Hematopoietic multipotent progenitor cell (in vitro differentiated cells): ENCODE data around the gene NSD2. TPM values are rescaled to one million over a fixed set of nuclear protein-coding genes. Genes with fewer than 3 reads are reported as not detected.
A peak's percentile ranks its signal among the peaks of the same experiment; 100 is the strongest.
"Not testable (repeated sequence)": the region's sequence is repeated elsewhere in the genome, so short reads cannot be mapped to it uniquely, and the experiment has no call there.

ENCODE experiments used
- DNase-seq, 3 donors: peaks; one replicate each; pipeline ENCODE4 v3.0.0-alpha.2; 2011 to 2015; ENCODE audit warnings: low read depth in 2 of 3, low spot score in 2 of 3
- total RNA-seq: library from RNA; depleted of rRNA; stranded (reverse); fragments of >200 nt; gene quantifications from one replicate; pipeline ENCODE4 v1.2.3, GENCODE V29; 2012

The NSD2 gene
- total RNA-seq, 1 donor, result 41.7 TPM

DNA sequence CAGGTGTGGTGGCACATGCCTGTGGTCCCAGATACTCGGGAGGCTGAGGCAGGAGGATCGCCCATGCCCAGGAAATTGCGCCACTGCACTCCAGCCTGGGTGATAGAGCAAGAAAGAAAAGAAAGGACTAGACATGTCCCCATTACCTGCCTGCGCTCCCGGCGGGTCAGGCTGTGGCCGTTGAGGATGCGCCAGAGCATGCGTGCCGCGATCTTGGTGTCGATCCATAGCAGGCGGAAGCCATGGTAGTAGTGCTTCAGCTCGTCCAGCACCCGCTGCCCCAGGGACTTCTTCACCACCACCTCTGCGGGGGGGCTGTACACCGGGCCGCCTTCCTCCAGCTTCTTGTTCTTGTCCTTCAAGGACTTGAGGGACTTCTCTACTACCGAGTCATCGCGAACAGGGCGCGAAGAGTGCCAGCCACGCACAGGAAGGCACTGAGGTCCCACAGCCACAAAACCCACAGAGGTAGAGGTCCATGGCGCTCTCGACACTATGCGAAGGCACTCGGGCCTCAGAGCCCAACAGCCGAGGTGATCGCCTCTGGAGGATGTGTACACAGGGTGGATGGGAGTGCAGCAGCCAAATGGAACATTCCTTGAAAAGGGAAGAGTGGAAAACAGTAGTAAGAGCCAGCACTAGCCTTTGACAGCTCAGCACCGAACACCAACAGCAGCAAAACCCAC lies 29.8 kb upstream of the NSD2 start:
- no peak for DNase-seq

DNA sequence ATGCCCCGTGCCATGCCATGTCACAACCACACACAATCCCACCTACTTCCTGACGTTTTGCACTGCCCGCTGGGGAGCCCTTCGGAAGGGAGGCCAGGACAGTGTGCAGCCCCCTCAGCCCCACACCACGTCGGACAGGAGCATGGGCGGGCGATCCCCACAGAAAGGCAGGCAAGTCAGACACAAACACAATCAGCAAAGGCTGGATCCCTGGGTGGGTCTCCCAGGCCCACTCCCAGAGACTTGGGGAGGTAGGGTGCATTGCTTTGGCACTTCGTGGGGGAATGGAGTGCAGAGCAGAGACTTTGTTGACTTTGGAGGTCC lies 29.3 kb upstream of the NSD2 start:
- no peak for DNase-seq

DNA sequence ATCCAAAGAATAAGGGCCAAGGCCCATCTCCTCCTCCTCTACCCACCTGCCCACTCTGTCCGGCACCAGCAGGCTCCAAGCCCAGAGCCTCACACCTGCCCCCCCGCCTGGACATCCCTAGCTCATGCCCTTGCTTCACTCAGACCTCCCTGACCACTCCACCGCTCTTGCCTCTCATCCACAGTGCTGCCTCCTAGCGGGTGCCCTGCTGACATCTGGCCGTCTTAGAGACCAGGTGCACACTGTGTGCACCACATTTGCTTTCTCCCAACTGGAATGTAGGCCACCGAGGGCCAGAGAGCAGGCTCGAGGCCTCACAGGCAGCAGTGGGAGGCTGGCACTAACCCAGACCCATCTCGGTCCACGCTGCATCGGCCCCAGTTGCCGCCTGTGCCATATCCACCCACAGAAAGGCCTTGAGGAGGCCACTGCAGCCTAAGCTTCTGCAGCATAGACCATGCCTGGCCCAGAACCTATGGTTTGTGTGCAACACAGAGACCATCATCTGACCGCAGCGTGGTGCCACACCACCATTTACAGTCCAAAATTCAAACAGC lies 28.8 kb upstream of the NSD2 start:
- no peak for DNase-seq

DNA sequence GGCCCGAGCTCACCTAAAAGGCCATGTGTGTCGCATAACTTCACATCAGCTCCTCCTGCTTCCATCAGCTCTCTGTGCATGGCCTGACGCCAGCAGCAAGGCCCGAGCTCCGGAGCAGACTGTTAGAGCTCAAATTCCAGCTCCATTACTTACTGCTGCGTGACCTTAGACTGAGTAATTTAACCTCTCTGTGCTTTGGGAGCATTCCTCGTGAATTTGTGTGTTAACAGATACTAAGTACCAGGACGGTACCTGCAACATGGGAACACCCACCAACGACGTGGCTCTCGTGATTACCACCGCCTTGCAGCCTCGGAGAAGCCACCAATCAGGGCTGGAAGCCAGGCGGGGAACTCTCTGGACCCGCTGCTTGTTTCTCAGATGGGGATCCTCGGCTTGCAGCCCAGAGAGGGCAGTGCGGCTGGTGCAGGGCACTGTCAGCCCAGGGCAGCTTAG lies 28.2 kb upstream of the NSD2 start:
- DNase-seq, result no peak

DNA sequence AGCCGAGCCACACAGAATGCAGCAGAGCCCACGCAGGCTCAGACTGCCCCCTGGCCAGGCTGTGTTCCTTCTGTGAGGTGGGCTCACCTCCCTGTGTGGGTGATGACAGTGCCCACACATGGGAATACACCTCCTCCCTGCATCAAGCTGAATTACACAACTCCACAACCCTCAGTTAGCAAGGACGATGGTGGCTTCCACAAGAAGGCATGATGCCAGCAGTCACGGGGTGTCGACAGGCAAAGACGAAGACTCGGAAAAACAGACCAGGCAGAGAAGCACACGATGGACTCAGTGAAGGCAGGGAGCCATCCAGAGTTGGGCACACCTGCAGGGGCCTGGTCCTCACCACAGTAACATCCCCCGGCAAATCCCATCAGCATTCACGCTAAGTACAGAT lies 27.3 kb upstream of the NSD2 start:
- no peak for DNase-seq

DNA sequence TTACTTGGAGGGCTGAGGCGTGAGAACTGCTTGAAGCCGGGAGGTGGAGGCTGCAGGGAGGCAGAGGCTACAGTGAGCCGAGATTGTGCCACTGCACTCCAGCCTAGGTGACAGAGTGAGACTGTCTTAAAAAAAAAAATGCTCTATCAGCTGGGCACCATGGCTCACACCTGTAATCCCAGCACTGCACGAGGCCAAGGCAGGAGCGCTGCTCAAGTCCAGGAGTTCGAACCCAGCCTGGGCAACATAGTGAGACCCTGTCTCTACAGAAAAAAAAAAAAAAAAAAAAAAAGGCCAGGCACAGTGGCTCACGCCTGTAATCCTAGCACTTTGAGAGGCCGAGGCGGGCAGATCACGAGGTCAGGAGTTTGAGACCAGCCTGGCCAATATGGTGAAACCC lies 26.6 kb upstream of the NSD2 start:
- not testable (repeated sequence) for DNase-seq

DNA sequence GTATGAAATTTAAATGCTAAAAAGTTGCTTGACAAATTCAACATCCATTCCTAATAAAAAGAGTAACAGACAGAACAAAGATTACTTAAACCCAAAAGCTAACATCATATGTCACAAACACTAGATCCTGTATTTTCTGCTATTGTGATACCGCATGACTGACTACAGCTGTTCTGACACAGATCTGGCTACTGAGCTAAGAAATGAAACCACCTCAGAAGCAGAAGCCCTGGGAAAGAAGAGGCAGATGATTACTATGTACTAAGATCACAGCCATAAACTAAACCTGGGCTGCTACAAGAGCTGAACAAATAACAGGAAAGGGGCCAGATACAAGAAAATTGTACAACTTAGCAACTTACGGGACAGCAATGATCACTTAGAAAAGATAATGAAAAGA lies 24.6 kb upstream of the NSD2 start:
- DNase-seq, result no peak

DNA sequence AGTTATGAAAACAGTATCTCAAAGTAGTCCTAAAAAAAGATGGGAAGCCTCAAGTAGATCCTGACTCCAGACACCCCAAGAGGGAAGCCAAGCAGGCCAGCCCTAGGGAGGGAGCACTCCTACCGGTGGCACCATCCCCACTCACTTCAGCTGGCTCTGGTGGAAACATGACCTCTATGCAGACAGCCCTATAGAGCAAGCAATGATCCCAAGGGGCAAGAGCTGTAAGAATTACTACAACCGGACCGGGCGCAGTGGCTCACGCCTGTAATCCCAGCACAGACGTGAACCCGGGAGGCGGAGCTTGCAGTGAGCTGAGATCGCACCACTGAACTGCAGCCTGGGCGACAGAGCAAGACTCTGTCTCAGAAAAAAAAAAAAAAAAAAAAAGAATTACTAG lies 20.9 kb upstream of the NSD2 start:
- no peak for DNase-seq

DNA sequence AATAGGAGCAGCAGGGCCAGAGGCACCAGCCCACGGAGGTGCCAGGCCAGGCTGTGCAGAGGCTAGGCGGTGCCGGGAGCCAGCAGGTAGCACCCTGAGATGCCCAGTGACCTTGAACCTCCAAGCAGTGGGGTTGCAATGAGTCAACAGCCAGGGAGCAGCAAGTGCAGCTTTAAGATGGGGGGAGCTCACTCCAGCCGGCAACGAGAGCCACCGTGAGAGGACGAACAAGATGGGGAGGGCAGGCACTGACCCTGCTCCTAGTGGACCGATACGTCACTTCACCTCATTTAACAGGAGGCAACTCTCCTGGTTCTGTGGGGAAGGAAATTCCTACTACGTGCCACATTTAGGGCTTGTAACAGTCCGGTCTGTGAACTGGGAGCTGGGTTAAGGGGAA lies 20.0 kb upstream of the NSD2 start:
- no peak for DNase-seq

DNA sequence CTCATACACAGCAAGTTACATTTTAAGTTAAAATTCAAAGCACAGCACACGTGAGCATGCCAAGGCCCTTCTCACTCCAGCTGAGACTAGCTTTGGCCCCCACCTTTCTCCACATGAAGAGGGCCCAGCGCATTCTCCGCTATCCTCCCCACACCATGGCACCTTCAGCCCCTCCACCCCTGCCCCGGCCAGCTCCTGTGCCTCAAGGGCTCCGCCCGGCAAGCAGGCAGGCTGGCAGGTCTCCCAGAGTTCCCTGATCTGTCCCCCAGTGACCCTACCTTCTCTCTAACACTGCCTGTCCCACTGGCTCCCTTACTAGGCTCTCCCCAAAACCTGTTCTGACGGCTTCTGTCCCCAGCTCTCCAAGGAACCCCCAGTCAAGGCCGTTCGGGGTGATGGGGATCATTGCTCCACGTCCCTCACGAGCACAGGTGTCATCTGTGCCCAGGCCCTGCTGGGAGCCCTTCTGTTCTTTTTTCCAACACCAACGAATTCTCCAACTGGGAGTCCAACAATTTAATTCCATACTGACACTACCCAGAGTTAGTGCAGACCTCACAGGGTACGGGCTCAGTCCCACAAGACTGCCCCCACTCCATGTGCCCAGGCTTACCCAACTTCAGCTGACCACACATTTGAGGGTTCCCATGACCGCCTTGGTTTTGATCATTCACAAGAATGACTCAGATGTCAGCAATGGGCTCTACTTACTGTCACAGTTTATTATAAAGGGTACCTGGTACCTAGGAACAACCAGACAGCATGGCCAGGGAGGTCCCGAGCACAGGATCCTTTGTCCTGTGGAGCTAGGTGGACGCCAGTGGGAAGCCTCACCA lies 19.4 kb upstream of the NSD2 start:
- DNase-seq, result no peak

DNA sequence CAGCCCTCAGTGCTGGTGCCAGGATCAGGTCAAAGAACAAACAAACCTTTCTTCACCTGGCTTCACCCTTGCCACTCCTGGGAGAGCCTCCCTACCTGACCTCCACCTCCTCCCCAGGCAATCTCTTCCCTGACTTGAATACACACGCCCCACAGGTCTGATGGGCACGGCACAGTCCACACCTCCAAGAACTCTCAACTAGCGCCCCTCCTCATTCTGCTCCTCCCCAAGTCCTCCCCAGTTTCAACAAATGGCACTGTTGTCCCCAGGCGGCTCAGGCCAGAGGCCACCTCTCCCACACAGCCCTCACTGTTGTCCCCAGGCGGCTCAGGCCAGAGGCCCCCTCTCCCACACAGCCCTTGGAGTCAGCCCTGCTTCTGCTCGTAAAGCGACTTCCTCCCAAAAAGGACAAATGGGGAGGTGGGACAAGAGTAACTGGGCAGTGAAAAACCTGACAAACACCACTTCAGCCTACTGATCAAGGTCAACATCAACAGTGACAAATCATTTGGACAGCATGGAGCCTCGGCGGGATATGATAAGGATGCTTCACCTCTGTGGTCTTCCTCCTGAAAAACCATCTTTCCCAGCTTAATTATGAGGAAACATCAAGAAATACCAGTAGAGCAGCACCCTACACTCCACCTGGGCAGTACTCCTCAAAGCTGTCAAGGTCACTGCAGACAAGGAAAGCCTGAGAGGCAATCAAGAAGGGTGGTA lies 18.1 kb upstream of the NSD2 start:
- DNase-seq, result no peak

DNA sequence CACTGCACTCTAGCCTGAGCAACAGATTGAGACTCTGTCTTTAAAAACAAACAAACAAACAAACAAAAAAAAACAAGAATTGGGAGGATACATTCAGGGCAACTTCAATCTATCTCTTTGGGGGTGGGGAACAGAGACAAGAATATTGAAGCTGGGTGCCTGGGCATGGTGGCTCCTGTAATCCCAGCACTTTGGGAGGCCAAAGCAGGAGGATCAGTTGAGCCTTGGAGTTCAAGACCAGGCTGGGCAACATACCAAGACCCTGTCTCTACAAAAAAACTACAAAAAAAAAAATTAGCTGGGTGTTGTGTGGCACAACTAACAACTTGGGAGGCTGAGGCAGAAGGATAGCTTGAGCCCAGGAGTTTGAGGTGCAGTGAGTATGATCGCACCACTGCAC lies 16.4 kb upstream of the NSD2 start:
- no peak for DNase-seq

DNA sequence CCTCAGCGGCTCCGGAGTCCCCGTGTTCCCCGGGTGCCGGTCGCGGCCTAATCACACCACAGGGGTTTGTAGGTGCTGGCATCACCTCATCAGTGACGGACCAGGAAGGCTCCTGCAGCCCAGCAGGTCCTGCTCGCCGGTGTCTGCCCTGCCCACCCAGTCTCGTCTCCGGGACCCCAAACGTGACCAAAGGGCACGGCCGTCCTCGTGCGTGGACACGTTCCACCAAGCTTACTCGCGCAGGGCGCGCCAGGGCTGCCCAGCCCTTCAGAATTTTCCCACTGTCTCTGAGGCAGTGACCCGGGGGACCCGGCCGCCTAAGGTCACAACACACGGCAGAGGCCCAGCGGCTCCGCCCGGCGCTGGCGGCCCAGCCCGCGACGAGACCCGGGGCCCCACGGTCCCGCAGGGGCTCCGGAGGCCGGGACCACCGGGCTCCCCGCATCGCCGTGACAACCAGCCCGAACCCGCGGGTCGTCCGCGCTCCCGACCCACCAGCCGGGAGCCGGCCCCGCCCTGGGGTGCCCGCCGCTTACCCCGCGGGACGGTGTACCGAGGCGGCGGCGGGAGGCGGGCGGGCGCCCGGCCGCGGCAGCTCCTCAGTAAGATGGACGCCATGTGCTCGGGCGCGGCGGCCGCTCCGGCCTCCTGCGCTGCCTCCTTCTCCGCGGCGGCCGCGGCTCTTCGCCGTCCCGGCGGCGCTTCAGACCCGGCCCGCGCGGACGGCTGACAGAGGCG lies 15.7 kb upstream of the NSD2 start:
- no peak for DNase-seq

DNA sequence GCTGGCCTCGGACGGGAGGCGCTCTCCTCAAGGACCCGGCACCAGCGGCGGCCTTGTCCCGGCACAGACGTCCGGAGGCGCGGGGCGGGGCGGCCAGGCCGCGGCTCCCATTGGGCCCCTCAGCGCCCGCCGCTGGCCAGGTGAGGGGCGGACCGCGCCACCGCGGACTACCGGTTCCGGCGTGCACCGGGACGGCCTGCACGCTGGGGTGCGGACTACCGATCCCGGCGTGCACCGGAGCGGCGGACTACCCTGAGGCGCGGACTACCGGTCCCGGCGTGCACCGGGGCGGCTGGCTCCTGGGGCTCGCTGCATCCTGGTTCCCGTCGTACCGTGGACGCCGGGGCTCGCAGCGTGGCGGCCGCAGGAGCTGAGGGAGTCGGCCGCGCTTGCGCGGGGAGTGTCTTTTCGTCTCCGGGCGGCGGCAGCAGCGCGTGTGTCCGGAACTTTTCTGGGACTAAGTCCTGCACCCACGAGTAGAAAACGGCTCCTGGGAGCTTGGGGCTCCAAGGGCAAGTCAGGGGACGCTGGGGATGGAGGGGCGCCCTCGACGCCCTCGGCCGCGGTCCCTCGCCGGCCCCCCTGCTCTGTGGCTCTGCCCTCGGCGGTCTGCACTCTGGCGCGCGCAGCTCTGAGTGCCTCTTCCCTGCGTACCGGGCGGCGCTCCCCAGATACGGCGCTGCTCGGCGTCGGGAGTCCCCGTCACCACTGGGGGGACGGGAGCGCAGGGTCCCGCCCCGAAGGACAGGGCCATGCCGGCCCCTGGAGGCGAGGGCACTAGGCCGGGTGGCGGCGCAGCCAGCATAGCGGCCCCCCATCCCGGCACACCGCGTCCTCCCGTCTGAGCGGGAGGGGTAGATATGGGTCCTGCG lies 14.9 kb upstream of the NSD2 start, which contains the start of gene LETM1:
TSS of gene LETM1 (minus strand) at position 86 of the 872 bp plus-strand sequence. CDS start 206 bp downstream, outside the sequence.
- DNase-seq, result peak; percentile 81 to 94 (median 91)

DNA sequence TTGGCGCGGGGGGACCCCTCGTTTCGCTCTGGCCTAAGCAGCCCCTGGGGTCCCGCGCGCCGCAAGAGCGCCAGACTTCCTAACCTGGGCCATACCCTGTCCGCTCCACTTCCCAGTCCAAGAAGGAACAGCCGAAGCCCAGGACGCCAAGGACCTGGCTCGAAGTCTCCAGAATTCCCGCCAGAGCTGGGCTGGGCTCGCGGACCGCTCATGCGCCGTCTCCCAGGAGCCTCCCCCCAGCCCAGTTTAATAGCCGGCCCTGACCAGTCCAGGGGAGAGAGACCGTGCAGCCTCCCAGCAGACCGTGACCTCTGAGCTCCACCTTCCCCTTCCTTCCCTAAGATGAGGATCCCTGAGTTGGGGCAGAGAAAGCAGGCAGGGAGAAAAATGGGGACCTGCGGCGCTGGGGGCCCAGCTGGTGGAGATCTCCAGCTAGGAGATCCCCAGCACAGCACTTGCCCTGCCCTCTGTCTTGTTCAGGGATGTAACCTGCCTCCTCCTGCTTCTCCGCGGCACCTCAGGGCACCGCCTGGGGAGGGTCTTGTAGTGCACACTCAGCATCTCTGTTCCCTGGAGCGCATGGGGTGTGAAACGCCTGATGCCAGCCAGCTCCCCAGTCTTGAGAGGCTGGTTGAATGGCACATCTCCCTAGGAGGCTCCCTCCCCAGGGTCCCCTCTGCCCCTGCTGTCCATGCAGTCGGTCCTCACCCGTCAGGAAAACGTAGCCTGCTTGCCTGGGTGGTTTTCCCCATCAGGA lies 14.1 kb upstream of the NSD2 start:
- DNase-seq, result no peak

DNA sequence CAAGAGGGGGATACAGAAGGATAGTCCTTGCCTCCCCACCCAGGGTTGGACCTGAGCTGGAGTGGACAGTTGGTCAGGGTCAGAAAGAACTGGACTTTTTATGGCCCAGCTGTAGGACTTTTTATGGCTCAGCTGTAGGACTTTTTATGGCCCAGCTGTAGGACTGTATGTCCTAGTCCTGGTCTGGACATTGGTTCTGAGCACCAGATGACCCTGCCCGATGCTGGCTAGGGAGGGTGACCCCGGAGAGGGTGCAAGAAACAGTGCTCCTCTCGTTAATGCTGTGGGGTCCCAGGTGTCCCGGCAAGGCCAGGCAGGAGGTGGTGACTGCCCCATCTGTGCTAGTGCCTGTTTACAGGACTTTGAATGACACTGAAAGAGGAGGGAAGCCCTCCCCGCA lies 13.3 kb upstream of the NSD2 start:
- no peak for DNase-seq

DNA sequence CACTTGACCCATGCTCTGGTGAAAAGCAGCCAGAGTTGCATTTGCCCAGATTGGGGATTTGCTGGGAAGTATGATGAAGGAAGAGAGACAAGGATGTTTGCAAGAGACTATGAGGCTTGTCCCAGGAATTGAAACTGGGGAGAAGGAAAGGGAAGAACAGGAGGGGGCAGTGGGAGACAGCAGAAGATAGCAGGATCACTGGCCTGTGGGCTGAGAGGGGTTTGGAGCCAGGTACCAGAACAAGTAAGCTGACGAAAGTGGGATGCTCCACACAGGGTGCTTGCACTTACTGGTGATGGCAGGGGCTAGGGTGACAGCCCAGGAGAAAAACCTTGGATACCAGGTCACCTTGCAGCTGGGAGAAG lies 11.8 kb upstream of the NSD2 start:
- no peak for DNase-seq

DNA sequence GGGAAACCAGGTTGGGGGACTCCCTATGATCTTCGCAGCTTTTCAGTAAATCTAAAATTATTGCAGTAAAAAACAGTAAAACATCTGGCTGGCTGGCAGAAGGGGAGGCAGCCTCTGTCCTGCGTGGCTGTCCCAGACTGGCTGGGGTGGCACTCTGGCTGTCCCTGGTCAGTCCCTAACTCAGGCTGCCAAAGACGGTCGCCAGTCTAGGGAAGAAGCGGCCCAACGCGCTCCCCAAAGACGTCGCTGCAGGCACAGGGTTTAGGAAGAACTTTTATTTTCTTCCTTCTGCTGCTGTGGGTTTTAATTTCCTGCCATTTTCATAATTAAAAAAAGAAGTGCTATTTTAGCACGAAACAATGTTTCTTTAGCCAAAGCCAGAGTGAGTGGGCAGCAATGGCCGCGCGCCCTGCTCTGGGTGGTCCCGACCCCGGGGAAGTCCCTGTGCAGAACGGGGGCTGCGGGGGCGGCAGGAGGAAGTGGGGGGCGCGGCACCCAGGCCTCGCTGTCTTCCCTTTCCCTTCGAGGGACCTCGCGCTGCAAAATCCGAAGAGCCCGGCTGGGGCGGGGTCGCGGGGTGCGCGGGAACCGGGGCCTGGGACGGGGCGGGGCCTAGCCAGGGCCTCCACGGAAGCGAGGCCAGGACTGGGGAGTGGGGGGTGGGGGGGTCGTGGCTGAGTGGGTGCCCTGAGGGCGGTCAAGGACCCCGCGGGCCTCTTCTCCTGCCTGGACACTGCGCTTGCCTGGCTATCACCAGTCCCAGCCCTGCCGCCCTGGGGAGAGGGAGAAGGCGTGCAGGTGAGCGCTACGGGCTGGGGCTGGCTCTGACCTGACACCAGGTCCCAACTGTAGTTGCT lies 8.9 kb upstream of the NSD2 start:
- peak in 1 of 3 donors; percentile 29 for DNase-seq
